ENCODE measurements around the gene DDT.

GRCh38 chr22:24007253-24008021, 33.2 kb upstream of the DDT start:
- no peak for TF ChIP-seq CTCF (conservative IDR thresholded peaks at IDR 0.05 in 1 of 2, IDR thresholded peaks at IDR 0.05 in 1 of 2; ENCODE audit: extremely low read depth in 1 of 2, insufficient read depth in 1 of 2, low read depth in 1 of 2, low read length in 2 of 2)
- TF ChIP-seq EZH2 (IDR thresholded peaks at IDR 0.05; ENCODE audit: borderline replicate concordance, low read length), result no peak

Data from mammary epithelial cell (primary cell).